A673 (cell line): ENCODE results near the gene SMARCA2. TPM values are rescaled to one million over a fixed set of nuclear protein-coding genes. Genes with fewer than 3 reads are reported as not detected.

Source experiments
- BruUV-seq: library from RNA; stranded (reverse); fragments of 400-500 nt; replicated peaks from 2 replicates; lab custom pipeline; 2021; lab: Mats Ljungman, UMichigan
- CTCF ChIA-PET: fragments of 300-600 bp; sonication (Branson Sonifier 250); formaldehyde crosslinking; loops from one replicate; lab custom pipeline; 2022; ENCODE audit warnings: antibody characterized with exemption; lab: Charles Lee
- POLR2A ChIA-PET: fragments of 300-600 bp; sonication (Branson Sonifier 250); formaldehyde crosslinking; loops from one replicate; lab custom pipeline; 2022; ENCODE audit warnings: antibody characterized with exemption; ENCODE audit not compliant: low non-redundant PET; lab: Charles Lee
- DNase-seq: peaks from one replicate; pipeline ENCODE4 v3.0.0-alpha.2; 2015; ENCODE audit warnings: low spot score
- H3K27ac ChIP-seq: fragments of 200-600 bp; sonication (generic); 2 replicates; pipeline ENCODE4 v1.5.1; 2016; ENCODE audit warnings: mixed run types, low read depth, mild to moderate bottlenecking, mixed read lengths, antibody characterized with exemption, low read length; ENCODE audit not compliant: poor library complexity, severe bottlenecking
- H3K27me3 ChIP-seq: fragments of 200-600 bp; sonication (generic); replicated peaks from 2 replicates; pipeline ENCODE4 v1.6.1; 2017; ENCODE audit warnings: mixed run types, low read depth, mild to moderate bottlenecking, mixed read lengths, antibody characterized with exemption, low read length; ENCODE audit not compliant: insufficient read depth, poor library complexity
- H3K36me3 ChIP-seq: fragments of 200-600 bp; sonication (generic); 2 replicates; pipeline ENCODE4 v1.6.1; 2016; ENCODE audit warnings: mixed run types, mild to moderate bottlenecking, mixed read lengths, antibody characterized with exemption, low read length; ENCODE audit not compliant: insufficient read depth, poor library complexity, severe bottlenecking
- H3K4me1 ChIP-seq: fragments of 200-600 bp; sonication (generic); 2 replicates; pipeline ENCODE4 v1.6.1; 2017; ENCODE audit warnings: mixed run types, mild to moderate bottlenecking, mixed read lengths, antibody characterized with exemption, low read length; ENCODE audit not compliant: insufficient read depth, poor library complexity, severe bottlenecking
- H3K4me3 ChIP-seq: fragments of 200-600 bp; sonication (generic); 2 replicates; pipeline ENCODE4 v1.5.1; 2016; ENCODE audit warnings: low read depth, mixed run types, mild to moderate bottlenecking, mixed read lengths, low read length; ENCODE audit not compliant: poor library complexity, severe bottlenecking
- H3K9me3 ChIP-seq: fragments of 200-600 bp; sonication (generic); 2 replicates; pipeline ENCODE4 v1.6.1; 2016; ENCODE audit warnings: mixed run types, low read depth, mild to moderate bottlenecking, mixed read lengths, antibody characterized with exemption, low read length; ENCODE audit not compliant: poor library complexity, severe bottlenecking
- EZH2 ChIP-seq: fragments of 200-600 bp; sonication (generic); IDR thresholded peaks from 2 replicates; pipeline ENCODE4 v1.6.1; 2017; ENCODE audit warnings: borderline replicate concordance, low read depth, mild to moderate bottlenecking, mixed read lengths, antibody characterized with exemption, low read length; ENCODE audit not compliant: poor library complexity, severe bottlenecking
- intact Hi-C: fragments of 100-400 bp; cut with micrococcal nuclease; formaldehyde crosslinking; loops from one replicate; pipeline ENCODE4 v1.10.0; 2022; ENCODE audit not compliant: unreplicated experiment
- total RNA-seq: library from RNA; stranded (reverse); gene quantifications from 2 replicates; pipeline ENCODE4 v1.2.3, GENCODE V29; 2021
- TF ChIP-seq, protein P1 (sequence below): fragments of 300-800, 200-600 bp; sonication (generic); conservative IDR thresholded peaks from 2 replicates; pipeline ENCODE4 v1.5.1; 2017; ENCODE audit warnings: low read depth, mild to moderate bottlenecking, antibody characterized with exemption, low read length, moderate library complexity, mixed read lengths

The SMARCA2 gene
- total RNA-seq, 1 experiment from 2014 or later: 69.0 TPM

- ChIA-PET POLR2A (no interaction called here), CTCF (no interaction called here)
- H3K4me3 ChIP-seq: no peak overlapping the region
- H3K36me3 ChIP-seq: no peaks in the 10 kb centered on the region
- TF ChIP-seq EZH2: no peak
- TF ChIP-seq, protein P1, sequence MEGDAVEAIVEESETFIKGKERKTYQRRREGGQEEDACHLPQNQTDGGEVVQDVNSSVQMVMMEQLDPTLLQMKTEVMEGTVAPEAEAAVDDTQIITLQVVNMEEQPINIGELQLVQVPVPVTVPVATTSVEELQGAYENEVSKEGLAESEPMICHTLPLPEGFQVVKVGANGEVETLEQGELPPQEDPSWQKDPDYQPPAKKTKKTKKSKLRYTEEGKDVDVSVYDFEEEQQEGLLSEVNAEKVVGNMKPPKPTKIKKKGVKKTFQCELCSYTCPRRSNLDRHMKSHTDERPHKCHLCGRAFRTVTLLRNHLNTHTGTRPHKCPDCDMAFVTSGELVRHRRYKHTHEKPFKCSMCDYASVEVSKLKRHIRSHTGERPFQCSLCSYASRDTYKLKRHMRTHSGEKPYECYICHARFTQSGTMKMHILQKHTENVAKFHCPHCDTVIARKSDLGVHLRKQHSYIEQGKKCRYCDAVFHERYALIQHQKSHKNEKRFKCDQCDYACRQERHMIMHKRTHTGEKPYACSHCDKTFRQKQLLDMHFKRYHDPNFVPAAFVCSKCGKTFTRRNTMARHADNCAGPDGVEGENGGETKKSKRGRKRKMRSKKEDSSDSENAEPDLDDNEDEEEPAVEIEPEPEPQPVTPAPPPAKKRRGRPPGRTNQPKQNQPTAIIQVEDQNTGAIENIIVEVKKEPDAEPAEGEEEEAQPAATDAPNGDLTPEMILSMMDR: no peak
- H3K9me3 ChIP-seq: no peaks in the 10 kb centered on the region
- intact Hi-C loops: loop anchor here (10.0 kb wide), 2 partner anchors 586 to 696 kb away; no protein-coding TSS in a partner anchor
- DNase-seq: no peak
- H3K27me3 ChIP-seq: no peaks in the 10 kb centered on the region
- no TSS peak for BruUV-seq
- no peak overlapping the region for H3K27ac ChIP-seq
- H3K4me1 ChIP-seq: no peaks in the 10 kb centered on the region
Measured at GRCh38 chr9:2138646-2139045, 123.5 kb downstream of the SMARCA2 start.

DNA sequence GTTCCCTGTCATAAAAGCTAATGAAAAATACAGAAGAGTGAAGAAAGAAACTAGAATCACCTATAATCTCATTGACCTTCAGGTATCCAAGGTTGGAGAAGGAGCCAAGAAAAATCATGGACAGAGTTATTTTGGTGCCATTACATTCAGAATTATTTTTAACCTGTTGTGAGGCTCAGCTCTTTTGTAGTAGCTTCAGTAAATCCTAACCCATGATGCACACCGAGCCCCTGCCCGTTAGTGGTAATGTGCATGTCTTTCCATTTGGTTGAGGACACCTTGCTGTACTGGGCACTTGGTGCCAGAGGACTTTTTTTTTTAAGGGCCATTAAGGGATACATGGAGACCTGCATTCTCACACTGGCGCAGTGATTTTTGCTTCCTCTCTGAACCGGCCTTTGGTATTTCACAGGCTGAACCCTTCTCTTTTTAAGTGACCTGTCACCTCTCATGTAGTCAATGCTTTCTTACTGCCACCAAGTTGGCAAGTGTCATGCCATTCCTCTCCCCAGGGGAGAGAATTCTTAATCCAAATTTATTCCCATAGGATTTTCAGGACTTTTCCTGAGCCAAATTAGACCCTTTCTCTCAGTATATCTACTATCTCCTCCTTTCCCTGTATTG lies 125.6 kb downstream of the SMARCA2 start:
- no peak for TF ChIP-seq EZH2
- TF ChIP-seq, protein P1: no peak
- intact Hi-C loops: no loop called here
- no peak for DNase-seq
- no peak overlapping the region for H3K4me3 ChIP-seq
- BruUV-seq: no TSS peak
- no peaks in the 10 kb centered on the region for H3K27me3 ChIP-seq
- POLR2A ChIA-PET: no interaction called here
- peaks cover 4% of the 10 kb centered on the region for H3K4me1 ChIP-seq
- H3K36me3 ChIP-seq: no peaks in the 10 kb centered on the region
- H3K9me3 ChIP-seq: no peaks in the 10 kb centered on the region
- no peak overlapping the region for H3K27ac ChIP-seq
- CTCF ChIA-PET: no interaction called here

- TF ChIP-seq, protein P1: no peak
- TF ChIP-seq EZH2: no peak
- ChIA-PET CTCF (no interaction called here), POLR2A (no interaction called here)
- H3K9me3 ChIP-seq: no peaks in the 10 kb centered on the region
- no peak overlapping the region for H3K4me3 ChIP-seq
- peaks cover 4% of the 10 kb centered on the region for H3K4me1 ChIP-seq
- intact Hi-C loops: no loop called here
- no peak overlapping the region for H3K27ac ChIP-seq
- BruUV-seq: no TSS peak
- no peaks in the 10 kb centered on the region for H3K36me3 ChIP-seq
- DNase-seq: no peak
- H3K27me3 ChIP-seq: no peaks in the 10 kb centered on the region
Measured at GRCh38 chr9:2142212-2142611, 127.1 kb downstream of the SMARCA2 start.
